GM19397 (cell line): ENCODE measurements around the gene IRAK1BP1.
"Not testable (repeated sequence)": the region's sequence is repeated elsewhere in the genome, so short reads cannot be mapped to it uniquely, and the experiment has no call there.

Source experiments
- ATAC-seq: cut with Tn5 transposase; IDR thresholded peaks from one replicate; pipeline ENCODE4 v1.9.1; 2021; ENCODE audit warnings: mild to moderate bottlenecking, moderate library complexity; ENCODE audit not compliant: unreplicated experiment

Gene IRAK1BP1

GRCh38 chr6:78883651-78884050, 16.3 kb downstream of the IRAK1BP1 start:
- ATAC-seq: no peak

- ATAC-seq: not testable (repeated sequence)
Measured at GRCh38 chr6:78889901-78890300, 22.6 kb downstream of the IRAK1BP1 start.

- no peak for ATAC-seq
Measured at GRCh38 chr6:78896227-78896626, 28.9 kb downstream of the IRAK1BP1 start.

- no peak for ATAC-seq
Measured at GRCh38 chr6:78908621-78909020, 41.3 kb downstream of the IRAK1BP1 start.

GRCh38 chr6:78909391-78909790, 42.0 kb downstream of the IRAK1BP1 start:
- ATAC-seq: no peak

- no peak for ATAC-seq
Measured at GRCh38 chr6:78910010-78910409, 42.7 kb downstream of the IRAK1BP1 start.

GRCh38 chr6:78910591-78911171, 43.3 kb downstream of the IRAK1BP1 start:
- peak; percentile 77 for ATAC-seq

- no peak for ATAC-seq
Measured at GRCh38 chr6:78911218-78911940, 44.0 kb downstream of the IRAK1BP1 start.

GRCh38 chr6:78916411-78916810, 49.1 kb downstream of the IRAK1BP1 start:
- ATAC-seq: no peak

GRCh38 chr6:78917788-78918187, 50.4 kb downstream of the IRAK1BP1 start:
- ATAC-seq: no peak

GRCh38 chr6:78921168-78921567, 53.8 kb downstream of the IRAK1BP1 start:
- not testable (repeated sequence) for ATAC-seq

GRCh38 chr6:78925317-78925716, 58.0 kb downstream of the IRAK1BP1 start:
- no peak for ATAC-seq

- ATAC-seq: no peak
Measured at GRCh38 chr6:78935553-78935952, 68.2 kb downstream of the IRAK1BP1 start.

GRCh38 chr6:78936515-78936914, 69.2 kb downstream of the IRAK1BP1 start:
- ATAC-seq: no peak

- no peak for ATAC-seq
Measured at GRCh38 chr6:78942446-78942845, 75.1 kb downstream of the IRAK1BP1 start.

GRCh38 chr6:78947529-78947928, 80.2 kb downstream of the IRAK1BP1 start:
- ATAC-seq: no peak

- no peak for ATAC-seq
Measured at GRCh38 chr6:78947962-78948361, 80.6 kb downstream of the IRAK1BP1 start.

- ATAC-seq: no peak
Measured at GRCh38 chr6:78948785-78949184, 81.4 kb downstream of the IRAK1BP1 start.

- ATAC-seq: no peak
Measured at GRCh38 chr6:78952362-78952761, 85.0 kb downstream of the IRAK1BP1 start.
